HCT116 (cell line): ENCODE results near the gene LRCH1. TPM values are rescaled to one million over a fixed set of nuclear protein-coding genes. Genes with fewer than 3 reads are reported as not detected.

Experiments
- EGR1 ChIP-seq: IDR thresholded peaks from 2 replicates; pipeline ENCODE4 v1.6.1; 2012; ENCODE audit warnings: low read depth
- EZH2 ChIP-seq: fragments of 200-600 bp; sonication (generic); IDR thresholded peaks from 2 replicates; pipeline ENCODE4 v1.6.1; 2017; ENCODE audit warnings: antibody characterized with exemption, mixed run types
- TCF7L2 ChIP-seq: IDR thresholded peaks from 2 replicates; pipeline ENCODE4 v1.7.0; 2011; ENCODE audit warnings: borderline replicate concordance, inconsistent platforms; ENCODE audit not compliant: insufficient read depth, insufficient read length; ENCODE audit errors: extremely low read depth
- YY1 ChIP-seq: IDR thresholded peaks from 2 replicates; pipeline ENCODE4 v1.6.1; 2011; ENCODE audit warnings: low read length, low read depth, moderate library complexity, mild to moderate bottlenecking; ENCODE audit not compliant: insufficient replicate concordance; ENCODE audit errors: extremely low read depth
- total RNA-seq: library from RNA; stranded (reverse); gene quantifications from one replicate; pipeline ENCODE4 v1.2.1, GENCODE V29; 2021; ENCODE audit not compliant: unreplicated experiment
- TF ChIP-seq, protein P1 (sequence below): IDR thresholded peaks from 2 replicates; pipeline ENCODE4 v1.6.1; 2011; ENCODE audit warnings: mild to moderate bottlenecking, low read length, moderate library complexity; ENCODE audit not compliant: insufficient replicate concordance; ENCODE audit errors: extremely low read depth
- TF ChIP-seq, protein P2 (sequence below): IDR thresholded peaks from 2 replicates; pipeline ENCODE4 v1.6.1; 2012; ENCODE audit warnings: low read depth

The LRCH1 gene
- total RNA-seq, 1 experiment from 2014 or later: 15.6 TPM

DNA sequence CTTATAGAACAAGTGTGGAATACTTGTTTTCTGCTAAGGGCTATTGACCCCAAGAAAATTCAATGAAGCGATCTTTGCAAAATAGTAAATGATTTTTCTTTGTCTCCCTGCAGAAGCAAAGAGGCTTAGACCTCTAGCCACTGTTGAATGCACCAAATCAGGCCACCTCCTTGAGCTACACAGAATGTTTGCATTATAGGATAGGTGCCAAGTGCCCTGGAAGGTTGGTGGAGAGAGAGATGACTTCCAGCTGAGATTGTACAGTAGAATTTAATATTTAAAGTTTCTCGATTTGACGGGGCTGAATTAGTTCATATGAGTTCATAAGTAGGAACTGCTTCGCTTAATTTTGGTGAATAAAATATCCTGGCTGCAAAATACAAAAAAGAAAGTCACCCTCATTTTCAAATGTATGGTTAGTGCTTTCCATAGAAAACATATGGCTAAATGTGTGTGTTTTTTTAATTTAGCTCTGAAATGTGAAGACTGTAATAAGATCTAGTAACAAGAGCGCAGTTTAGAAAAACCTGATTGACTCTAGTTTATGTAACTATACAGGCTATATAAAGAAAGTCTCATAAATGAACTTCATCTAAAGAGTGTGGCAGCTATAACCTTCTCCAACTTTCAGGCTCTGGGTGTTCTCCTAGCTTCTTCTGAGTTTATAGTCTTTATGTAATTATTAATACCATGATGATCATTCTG lies 41.6 kb downstream of the LRCH1 start (continued):
- TF ChIP-seq, protein P1, sequence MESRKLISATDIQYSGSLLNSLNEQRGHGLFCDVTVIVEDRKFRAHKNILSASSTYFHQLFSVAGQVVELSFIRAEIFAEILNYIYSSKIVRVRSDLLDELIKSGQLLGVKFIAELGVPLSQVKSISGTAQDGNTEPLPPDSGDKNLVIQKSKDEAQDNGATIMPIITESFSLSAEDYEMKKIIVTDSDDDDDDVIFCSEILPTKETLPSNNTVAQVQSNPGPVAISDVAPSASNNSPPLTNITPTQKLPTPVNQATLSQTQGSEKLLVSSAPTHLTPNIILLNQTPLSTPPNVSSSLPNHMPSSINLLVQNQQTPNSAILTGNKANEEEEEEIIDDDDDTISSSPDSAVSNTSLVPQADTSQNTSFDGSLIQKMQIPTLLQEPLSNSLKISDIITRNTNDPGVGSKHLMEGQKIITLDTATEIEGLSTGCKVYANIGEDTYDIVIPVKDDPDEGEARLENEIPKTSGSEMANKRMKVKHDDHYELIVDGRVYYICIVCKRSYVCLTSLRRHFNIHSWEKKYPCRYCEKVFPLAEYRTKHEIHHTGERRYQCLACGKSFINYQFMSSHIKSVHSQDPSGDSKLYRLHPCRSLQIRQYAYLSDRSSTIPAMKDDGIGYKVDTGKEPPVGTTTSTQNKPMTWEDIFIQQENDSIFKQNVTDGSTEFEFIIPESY: no peak
- TF ChIP-seq YY1: no peak
- no peak for TF ChIP-seq EZH2
- TF ChIP-seq, protein P2, sequence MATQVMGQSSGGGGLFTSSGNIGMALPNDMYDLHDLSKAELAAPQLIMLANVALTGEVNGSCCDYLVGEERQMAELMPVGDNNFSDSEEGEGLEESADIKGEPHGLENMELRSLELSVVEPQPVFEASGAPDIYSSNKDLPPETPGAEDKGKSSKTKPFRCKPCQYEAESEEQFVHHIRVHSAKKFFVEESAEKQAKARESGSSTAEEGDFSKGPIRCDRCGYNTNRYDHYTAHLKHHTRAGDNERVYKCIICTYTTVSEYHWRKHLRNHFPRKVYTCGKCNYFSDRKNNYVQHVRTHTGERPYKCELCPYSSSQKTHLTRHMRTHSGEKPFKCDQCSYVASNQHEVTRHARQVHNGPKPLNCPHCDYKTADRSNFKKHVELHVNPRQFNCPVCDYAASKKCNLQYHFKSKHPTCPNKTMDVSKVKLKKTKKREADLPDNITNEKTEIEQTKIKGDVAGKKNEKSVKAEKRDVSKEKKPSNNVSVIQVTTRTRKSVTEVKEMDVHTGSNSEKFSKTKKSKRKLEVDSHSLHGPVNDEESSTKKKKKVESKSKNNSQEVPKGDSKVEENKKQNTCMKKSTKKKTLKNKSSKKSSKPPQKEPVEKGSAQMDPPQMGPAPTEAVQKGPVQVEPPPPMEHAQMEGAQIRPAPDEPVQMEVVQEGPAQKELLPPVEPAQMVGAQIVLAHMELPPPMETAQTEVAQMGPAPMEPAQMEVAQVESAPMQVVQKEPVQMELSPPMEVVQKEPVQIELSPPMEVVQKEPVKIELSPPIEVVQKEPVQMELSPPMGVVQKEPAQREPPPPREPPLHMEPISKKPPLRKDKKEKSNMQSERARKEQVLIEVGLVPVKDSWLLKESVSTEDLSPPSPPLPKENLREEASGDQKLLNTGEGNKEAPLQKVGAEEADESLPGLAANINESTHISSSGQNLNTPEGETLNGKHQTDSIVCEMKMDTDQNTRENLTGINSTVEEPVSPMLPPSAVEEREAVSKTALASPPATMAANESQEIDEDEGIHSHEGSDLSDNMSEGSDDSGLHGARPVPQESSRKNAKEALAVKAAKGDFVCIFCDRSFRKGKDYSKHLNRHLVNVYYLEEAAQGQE: no peak
- no peak for TF ChIP-seq EGR1
- no peak for TF ChIP-seq TCF7L2
